Upper lobe of right lung (tissue), 1 donor: ENCODE measurements around the gene BABAM2. TPM values are rescaled to one million over a fixed set of nuclear protein-coding genes. Genes with fewer than 3 reads are reported as not detected.

ENCODE experiments used
- ATAC-seq: fragments of 200-7000 bp; cut with Tn5 transposase; one replicate; pipeline ENCODE4 v1.9.1; 2020; ENCODE audit warnings: mild to moderate bottlenecking, moderate library complexity
- DNase-seq: peaks from one replicate; pipeline ENCODE4 v3.0.0-alpha.2; 2020
- H3K27ac ChIP-seq: fragments of 200-600 bp; one replicate; pipeline ENCODE4 v1.8.0; 2022
- H3K27me3 ChIP-seq: fragments of 200-600 bp; one replicate; pipeline ENCODE4 v1.8.0; 2022; ENCODE audit warnings: mild to moderate bottlenecking
- H3K36me3 ChIP-seq: fragments of 200-600 bp; one replicate; pipeline ENCODE4 v1.8.0; 2022
- H3K4me1 ChIP-seq: fragments of 200-600 bp; one replicate; pipeline ENCODE4 v1.8.0; 2022
- H3K4me3 ChIP-seq: fragments of 200-600 bp; one replicate; pipeline ENCODE4 v1.8.0; 2022; ENCODE audit warnings: mild to moderate bottlenecking
- H3K9me3 ChIP-seq: fragments of 200-600 bp; one replicate; pipeline ENCODE4 v1.8.0; 2022
- intact Hi-C: fragments of 100-400 bp; cut with DNase I; formaldehyde crosslinking; loops from one replicate; pipeline ENCODE4 v1.11.0; 2022
- total RNA-seq: library from RNA; stranded (reverse); fragmentation: NEBNext Ultra II Directional; extraction: Animal tissue kit (Norgen Biotek cat#: 25700); gene quantifications from one replicate; pipeline ENCODE4 v1.2.1, GENCODE V29; 2021
- TF ChIP-seq, protein P1 (sequence below): fragments of 200-600 bp; IDR thresholded peaks from one replicate; pipeline ENCODE4 v1.8.0; 2022; ENCODE audit warnings: antibody characterized with exemption
- donor health status: DM: no; HTN: yes; CAD: no; lungs with severe emphysema.

Gene BABAM2
- total RNA-seq, 1 donor from 2014 or later, result 36.2 TPM

DNA sequence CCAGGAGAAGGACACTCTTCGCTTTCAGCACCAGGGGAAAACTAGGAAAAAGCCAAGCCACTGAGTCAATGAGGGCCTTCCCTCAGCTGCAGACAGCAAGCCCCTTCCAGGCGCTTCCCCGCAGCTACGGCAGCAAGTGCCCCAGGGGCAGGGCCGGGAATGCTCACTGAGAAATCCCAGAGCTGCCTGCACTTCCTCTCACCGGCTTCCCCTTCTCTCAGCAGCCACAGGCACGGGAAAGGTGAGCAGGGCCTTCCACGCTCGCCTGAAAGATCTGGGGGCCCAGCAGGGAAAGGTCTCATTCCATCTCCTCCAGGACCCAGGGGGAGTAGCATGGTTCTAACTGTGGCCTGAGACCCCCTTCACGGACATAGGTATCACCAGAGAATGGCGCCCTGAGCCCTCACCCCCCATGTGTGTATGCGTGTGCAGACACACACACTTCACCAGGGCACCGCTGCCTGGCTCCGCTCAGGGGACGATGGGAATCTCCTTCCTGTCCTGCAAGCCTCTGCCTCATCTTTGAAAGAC is 472.5 kb downstream of the BABAM2 start:
- Histone ChIP-seq H3K27me3 (no peaks in the 10 kb centered on the region), H3K9me3 (no peaks in the 10 kb centered on the region), H3K36me3 (no peaks in the 10 kb centered on the region), H3K4me3 (no peak overlapping the region), H3K4me1 (peaks cover 41% of the 10 kb centered on the region), H3K27ac (no peak overlapping the region)
- intact Hi-C loops, result no loop called here
- ATAC-seq (no peak), DNase-seq (no peak)
- TF ChIP-seq, protein P1, sequence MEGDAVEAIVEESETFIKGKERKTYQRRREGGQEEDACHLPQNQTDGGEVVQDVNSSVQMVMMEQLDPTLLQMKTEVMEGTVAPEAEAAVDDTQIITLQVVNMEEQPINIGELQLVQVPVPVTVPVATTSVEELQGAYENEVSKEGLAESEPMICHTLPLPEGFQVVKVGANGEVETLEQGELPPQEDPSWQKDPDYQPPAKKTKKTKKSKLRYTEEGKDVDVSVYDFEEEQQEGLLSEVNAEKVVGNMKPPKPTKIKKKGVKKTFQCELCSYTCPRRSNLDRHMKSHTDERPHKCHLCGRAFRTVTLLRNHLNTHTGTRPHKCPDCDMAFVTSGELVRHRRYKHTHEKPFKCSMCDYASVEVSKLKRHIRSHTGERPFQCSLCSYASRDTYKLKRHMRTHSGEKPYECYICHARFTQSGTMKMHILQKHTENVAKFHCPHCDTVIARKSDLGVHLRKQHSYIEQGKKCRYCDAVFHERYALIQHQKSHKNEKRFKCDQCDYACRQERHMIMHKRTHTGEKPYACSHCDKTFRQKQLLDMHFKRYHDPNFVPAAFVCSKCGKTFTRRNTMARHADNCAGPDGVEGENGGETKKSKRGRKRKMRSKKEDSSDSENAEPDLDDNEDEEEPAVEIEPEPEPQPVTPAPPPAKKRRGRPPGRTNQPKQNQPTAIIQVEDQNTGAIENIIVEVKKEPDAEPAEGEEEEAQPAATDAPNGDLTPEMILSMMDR, result no peak

DNA sequence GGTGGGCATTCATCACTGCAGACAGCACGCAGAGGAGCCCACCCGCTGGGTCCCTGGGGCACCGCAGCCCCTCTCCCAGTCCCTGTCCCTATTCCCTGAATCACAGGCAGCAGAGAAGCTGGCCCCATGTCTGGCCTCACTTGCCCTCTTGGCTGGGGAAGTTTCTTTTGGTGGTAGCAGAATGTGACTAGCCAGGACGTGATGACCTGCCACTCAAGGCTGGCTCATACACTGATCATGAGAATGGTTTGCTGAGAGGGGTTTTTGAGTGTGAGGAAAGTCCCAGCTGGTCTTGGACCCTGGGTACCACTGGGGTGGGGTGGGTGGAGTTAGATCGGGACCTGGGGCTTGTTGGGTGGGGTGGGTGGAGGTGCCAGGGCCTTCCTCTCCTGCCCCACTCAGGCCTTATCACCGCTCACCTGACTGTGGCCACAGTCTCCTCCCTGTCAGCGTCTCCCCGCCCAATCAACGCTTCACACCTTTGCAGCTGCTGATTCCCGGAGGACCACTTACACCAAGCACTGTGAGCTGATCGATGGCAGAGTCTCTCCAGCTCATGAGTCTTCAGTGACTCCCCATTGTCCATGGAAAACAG is 473.3 kb downstream of the BABAM2 start:
- Histone ChIP-seq H3K9me3 (no peaks in the 10 kb centered on the region), H3K4me3 (no peak overlapping the region), H3K36me3 (no peaks in the 10 kb centered on the region), H3K27ac (no peak overlapping the region), H3K4me1 (peaks cover 39% of the 10 kb centered on the region), H3K27me3 (no peaks in the 10 kb centered on the region)
- TF ChIP-seq, protein P1, result no peak
- ATAC-seq (no peak), DNase-seq (no peak)
- intact Hi-C loops, result no loop called here

DNA sequence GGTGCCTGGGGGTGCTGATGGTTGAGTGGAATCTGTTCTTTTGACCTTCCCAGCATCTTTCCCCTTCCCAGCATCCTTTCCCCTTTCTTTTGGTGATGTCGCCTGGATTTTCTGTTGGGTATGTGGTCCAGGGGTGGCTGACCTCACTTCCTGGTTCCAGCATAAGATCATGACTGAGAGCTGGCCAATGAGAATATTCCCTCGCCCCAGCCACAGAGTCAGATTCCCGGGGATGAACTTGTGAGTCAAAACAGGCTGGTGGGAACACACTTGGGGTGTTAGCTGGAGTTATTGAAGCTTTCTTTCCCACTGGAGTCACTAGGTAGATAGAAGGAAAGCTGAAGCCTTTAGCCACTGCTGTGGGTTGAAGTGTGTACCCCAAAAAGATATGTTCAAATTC is 474.1 kb downstream of the BABAM2 start:
- Histone ChIP-seq H3K27ac (no peak overlapping the region), H3K27me3 (no peaks in the 10 kb centered on the region), H3K9me3 (no peaks in the 10 kb centered on the region), H3K4me1 (peaks cover 31% of the 10 kb centered on the region), H3K36me3 (no peaks in the 10 kb centered on the region), H3K4me3 (no peak overlapping the region)
- no peak for ATAC-seq
- intact Hi-C loops, result no loop called here
- TF ChIP-seq, protein P1, result no peak
- no peak for DNase-seq

DNA sequence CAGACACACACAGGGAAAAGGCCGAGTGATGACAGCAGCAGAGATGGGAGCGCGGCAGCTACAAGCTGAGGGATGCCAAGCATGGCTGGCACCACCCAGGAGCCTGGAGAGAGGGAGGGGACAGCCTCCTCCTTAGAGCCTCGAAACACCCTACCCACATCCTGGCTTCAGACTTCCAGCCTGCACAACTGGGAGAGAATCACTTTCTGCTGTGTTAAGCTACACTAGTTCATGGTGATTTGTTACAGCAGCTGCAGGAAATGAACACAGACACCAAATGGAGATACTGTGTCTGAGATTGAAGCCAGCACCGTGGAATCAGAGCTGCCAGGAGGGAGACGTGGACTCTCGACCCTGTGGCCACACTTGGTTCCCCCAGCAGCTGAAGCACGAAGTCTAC is 474.6 kb downstream of the BABAM2 start:
- no peaks in the 10 kb centered on the region for H3K36me3 ChIP-seq
- TF ChIP-seq, protein P1, result no peak
- ATAC-seq (no peak), DNase-seq (no peak)
- peaks cover 25% of the 10 kb centered on the region for H3K4me1 ChIP-seq
- H3K27ac ChIP-seq, result no peak overlapping the region
- H3K4me3 ChIP-seq, result no peak overlapping the region
- intact Hi-C loops, result no loop called here
- H3K27me3 ChIP-seq, result no peaks in the 10 kb centered on the region
- no peaks in the 10 kb centered on the region for H3K9me3 ChIP-seq

DNA sequence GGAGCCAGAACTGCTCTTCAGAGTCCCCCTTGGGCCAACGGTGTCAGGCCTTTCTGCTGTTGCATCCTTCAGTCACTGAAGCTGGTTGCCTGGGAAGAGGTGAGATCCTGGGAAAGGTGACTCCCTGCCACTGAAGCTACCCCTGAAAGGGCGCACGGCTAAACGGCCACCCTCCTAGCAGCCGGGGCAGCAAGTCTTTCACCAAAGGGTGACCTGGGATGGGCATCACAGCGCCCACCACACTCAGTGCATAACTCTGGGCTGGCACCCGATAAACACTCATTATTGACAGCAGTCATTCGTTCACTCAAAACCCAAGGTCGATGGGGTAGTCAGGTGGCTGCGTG is 475.6 kb downstream of the BABAM2 start:
- DNase-seq, result no peak
- Histone ChIP-seq H3K27me3 (no peaks in the 10 kb centered on the region), H3K9me3 (no peaks in the 10 kb centered on the region), H3K27ac (no peak overlapping the region), H3K4me1 (peaks cover 20% of the 10 kb centered on the region), H3K36me3 (no peaks in the 10 kb centered on the region), H3K4me3 (no peak overlapping the region)
- intact Hi-C loops, result no loop called here
- ATAC-seq, result no peak
- TF ChIP-seq, protein P1, result no peak
